ENCODE data around the gene TRPC4.

TRPC4 gene

DNA sequence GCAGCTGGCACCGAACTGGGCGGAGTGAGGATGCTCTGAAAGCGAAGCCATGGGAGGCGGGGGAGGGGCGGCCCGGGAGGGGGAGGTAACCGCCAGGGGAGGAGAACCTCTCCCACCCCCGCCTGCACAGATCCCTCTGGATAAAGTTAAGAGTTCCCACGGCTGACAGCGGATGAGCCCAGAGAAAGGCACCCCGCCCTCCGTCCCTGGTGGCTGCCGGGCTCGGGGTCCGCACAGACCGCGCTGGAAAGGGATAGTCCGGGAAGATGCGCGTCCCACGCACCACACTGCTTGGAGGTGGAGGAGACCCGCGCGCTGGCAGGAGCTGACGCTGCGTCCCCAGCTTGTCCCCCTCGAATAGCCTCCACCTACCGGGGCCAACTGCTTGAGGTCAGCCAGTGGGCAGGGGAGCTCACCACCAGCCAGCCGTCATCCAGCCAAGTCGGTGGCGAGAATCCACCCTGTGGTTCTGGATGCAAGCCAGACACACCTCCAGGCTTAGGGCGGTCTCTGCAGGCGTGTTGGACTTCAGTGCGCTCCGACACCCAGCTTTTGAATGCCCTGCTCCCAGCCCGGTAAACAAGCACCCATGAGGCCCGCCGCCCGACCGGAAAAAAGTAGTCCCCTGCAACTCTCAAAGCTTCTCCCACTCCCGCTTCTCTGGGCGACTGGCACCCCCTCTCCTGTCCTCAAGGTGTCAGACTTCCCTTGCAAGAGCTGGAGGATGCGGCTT lies at the start of gene TRPC4:
TRPC4 (minus strand) TSS at position 17 of the 733 bp plus-strand sequence. CDS start 86,439 bp downstream, outside the sequence.
- DNase-seq (ENCODE audit: low read depth in 2 of 2), result no peak

DNA sequence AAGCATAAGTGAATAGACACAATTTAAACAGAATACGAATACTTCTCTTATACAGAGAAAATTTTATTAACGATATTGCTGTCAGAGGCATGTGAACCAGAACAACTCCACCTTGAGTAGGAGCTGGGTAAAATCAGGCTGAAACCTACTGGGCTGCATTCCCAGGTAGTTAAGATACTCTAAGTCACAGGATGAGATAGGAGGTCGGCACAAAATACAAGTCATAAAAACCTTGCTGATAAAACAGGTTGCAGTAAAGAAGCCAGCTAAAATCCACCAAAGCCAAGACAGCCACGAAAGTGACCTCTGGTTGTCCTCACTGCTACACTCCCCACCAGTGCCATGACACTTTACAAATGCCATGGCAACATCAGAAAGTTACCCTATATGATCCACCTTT lies 49.2 kb upstream of the TRPC4 start:
- DNase-seq (ENCODE audit: low read depth in 2 of 2), result no peak

DNA sequence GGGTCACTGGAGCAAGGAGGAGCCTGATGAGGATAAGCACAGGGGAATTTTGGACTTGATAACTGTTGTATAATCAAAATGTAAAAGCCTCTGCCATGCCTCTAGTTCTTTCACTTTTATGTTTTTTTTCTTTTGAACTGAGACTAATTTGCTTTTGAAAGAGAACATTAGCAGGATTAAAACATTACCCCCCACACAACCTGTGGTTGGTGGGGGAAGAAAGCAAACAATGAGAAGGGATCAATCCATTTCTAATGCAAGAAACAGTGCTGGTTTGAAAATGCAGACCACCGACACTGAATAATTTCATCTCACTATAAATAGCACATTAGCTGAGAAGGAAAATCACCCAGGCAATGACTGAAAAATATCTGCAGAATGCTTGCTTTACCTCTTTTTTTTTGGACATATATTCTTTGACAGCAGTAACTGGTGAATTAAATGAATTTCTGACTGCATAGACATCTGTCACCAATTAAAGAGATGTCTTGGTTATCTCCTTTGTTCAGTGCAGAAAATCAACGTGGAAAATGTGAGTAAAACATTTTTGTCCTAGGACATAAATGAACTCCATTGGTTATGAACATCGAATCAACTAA lies 48.6 kb upstream of the TRPC4 start:
- no peak for DNase-seq (ENCODE audit: low read depth in 2 of 2)

DNA sequence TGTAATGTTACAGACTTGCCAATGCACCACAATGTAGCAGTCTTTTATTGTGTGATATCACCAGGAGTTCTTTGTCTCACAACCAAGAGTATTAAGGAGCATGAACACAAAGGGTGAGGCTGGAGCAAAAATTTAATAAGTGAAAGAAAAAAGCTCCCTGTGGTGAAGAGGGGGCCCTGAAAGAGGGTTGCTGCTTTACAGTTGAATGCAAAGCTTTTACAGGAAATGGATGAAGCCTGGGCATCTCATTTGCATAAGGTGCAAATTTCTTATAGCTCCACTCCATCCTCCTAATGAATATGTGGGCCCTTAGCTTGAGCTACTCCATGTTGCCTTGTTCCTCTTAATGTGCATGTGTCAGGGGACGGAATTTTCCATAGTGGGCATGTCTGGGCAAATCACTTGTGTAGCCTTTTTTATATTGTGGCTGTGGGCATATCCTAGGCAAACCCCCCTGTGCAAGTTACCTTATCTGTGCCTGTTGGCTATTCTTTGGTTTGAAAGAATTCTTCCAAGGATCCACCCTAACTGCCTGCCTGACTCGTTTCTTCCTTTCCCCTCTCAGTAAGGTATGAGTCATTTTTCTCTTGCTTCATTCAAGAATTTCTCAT lies 45.3 kb upstream of the TRPC4 start:
- DNase-seq (ENCODE audit: low read depth in 2 of 2), result no peak

DNA sequence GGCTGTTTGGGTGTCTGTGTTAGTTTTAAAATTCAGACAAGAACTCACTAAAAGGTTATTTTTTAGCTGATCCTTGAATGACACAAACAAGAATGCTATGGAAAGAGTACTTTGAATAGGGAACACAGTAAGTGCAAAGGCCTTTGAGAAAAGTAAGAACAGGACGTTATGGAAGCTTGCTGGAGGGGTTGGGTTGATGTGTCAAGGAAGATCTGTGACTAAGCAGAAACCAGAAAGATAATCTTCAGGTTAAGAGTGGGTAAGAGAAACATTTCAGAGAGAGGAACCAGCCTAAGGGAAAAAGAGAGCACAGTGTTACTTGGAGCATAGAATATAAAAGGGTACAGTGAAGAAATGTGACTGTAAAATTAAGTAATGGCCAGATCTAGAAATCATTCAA lies 41.2 kb upstream of the TRPC4 start:
- no peak for DNase-seq (ENCODE audit: low read depth in 2 of 2)

DNA sequence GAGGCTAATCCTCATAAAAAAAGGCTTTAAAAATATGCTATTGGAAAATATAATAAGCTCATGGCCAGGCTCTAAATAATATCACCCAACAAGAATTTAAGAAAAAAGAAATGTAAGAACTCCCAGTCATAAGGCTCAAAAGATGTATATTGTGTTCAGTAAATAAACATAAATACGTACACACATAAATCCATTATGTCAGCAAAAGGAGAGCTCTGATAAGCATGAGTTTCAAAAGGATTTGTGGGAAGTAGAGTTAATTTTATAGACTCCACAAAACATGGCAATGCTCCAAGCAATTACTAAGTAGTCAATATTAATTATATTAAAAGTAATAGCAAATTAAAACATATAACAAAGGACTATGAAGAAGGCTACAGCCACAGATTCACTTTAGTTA lies 37.3 kb upstream of the TRPC4 start:
- DNase-seq (ENCODE audit: low read depth in 2 of 2), result no peak

DNA sequence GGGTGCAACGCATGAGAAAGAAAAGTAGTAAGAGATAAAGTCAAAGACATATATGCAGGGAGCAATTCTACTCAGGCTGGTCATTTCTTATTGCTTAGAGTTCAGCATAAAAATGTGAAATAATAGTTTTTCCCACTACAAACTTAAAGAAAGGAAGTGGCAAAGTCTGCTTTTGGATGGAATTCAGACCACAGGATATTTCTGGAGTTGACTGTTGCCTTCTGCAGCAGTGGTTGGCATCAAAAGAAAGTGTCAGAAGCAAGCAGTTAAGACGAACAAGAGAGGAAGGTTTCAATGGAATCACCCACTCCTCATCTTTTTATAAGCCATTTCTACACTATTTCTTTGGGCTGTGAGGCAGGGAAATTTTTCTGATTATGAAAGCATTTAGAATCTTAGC lies 36.2 kb upstream of the TRPC4 start:
- DNase-seq (ENCODE audit: low read depth in 2 of 2), result no peak

DNA sequence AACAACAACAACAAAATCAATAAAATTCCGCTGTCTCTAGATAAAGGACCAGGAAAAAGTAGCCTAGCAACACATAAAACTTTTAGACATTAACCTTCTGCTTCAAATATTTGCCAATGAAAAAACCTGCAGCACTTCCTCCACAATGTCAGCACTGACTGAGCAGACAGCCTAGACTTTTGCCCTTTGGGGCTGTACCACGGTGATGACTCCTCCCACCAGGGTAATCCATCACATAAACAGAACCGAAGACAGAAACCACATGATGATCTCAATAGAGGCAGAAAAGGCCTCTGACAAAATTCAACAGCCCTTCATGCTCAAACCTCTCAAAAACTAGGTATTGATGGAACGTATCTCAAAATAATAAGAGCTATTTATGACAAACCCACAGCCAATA lies 30.2 kb upstream of the TRPC4 start:
- no peak for DNase-seq (ENCODE audit: low read depth in 2 of 2)

DNA sequence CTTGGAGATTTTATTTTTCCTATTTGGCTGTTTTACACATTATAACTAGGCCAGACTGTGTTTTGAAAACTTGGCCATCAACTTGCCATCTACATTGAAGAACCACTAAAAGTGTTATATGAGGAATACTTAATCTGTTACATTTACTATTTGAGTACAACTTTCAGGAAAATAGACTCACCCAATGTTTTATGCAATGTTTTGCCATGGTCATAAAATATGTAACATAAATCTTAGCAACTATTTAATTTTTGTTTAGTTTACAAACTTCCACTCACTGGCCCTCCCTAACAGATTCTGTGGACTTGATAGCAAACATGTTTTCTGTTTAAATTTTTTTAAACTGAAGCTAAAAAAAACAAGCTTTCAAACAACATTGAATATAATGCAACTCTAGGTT lies 23.7 kb upstream of the TRPC4 start:
- no peak for DNase-seq (ENCODE audit: low read depth in 2 of 2)

DNA sequence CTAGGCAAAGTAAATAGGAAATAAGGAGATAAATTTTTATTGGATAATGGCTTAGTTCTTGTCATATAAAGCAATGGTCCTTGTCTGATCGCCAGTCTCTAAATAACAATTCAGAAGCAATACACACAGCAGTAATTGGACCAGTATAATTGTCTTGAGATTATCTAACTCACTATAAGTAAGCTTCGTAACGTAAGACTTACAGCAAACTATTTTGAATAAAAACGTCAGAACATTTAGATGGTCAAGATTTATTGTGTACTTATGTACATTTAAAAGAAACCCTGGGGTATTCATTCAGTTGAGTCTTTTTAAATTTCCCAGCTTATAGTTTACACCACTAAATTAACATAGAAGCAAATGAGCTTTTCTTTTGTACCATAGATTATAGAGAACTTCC lies 20.2 kb upstream of the TRPC4 start:
- no peak for DNase-seq (ENCODE audit: low read depth in 2 of 2)

DNA sequence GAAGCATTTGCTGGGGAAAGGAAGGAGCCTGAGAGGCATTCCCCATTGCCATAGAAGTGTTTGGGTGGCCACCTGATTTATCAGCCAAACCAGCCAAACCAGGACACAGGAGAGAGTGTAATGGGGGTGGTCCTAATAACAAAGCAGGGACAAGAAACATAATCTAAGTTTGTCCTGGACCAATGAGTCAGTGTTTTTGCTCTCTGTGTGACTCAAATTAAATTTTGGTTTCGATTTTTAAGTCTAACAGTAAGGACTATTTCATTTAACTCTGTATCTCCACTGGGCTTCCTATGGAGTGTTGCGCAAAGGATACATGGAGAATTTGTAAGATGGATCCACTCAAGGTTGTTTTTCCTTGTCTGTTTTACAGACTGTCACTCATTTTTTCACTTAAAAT lies 19.5 kb upstream of the TRPC4 start:
- no peak for DNase-seq (ENCODE audit: low read depth in 2 of 2)

DNA sequence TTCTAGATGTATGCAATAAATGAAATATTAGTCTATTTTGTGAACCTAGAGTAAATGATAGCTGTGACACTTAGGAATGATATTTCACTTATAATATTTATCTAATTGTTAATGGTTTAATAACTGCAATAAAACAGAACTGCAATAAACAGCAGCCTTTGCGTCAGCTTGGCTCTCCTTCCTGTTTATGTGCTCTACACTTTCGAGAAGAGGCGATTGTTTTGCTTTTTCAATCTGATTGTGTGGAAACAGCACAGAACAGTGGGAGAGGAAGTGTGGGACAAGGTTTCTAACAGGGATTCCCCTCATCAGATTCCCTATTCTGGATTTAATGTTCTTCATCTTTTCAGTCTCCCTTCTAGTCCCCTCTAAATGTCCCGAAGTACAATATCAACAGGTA lies 17.3 kb upstream of the TRPC4 start:
- DNase-seq (ENCODE audit: low read depth in 2 of 2), result no peak

DNA sequence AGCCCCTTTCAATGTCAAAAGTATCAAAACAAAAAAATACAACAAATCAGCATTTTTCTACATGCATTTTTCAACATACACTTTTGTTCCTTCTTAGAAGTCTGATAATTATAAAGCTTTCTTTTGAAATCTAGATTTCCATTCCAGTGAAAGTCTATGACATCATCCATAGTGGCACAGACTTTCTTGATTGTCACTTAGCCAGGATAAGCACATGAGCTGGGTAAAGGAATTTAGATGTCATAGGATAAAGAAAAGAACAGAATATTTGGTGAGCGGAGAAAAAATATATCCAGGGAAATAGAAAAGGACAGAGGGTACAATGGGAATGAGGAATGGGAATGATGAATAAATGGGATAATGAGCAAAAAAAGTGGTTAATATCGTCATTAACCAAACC lies 15.1 kb upstream of the TRPC4 start:
- DNase-seq (ENCODE audit: low read depth in 2 of 2), result no peak

DNA sequence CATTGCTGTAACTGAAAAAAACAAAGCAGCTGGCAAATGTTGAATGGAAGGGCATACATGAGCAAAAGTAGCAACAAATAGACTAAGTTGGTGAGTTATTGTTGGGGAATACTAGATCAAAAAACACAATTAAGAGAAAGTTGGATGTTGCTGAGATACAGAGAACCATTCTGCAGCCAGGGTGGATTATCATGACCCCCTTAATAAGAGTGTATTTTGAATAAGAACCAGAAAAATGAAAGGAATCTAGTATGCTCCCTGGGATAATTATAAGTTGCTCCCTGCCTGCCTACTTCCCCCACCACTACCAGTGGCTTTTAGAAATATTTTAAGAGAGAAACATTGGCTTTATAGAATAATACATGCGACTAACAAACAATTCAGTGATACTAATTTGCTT lies 14.5 kb upstream of the TRPC4 start:
- no peak for DNase-seq (ENCODE audit: low read depth in 2 of 2)

DNA sequence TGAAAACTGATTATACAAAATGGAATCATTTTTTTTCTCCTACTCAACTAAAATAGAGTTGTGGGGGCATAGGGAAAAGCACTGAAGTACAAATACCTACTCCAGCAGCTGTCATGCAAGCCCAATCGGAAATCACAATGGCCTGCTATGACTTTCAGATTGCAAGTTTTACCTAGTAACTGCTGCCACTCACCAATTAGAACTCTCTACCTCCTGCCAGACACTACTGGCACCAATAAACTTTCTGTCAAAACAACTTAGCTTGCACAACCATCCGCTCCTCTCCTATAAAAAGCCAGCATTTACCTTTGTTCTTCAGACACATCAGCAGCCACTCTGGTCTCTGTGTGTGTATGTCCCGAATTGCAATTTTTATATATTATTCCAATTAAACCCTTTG lies 9.3 kb upstream of the TRPC4 start:
- no peak for DNase-seq (ENCODE audit: low read depth in 2 of 2)

DNA sequence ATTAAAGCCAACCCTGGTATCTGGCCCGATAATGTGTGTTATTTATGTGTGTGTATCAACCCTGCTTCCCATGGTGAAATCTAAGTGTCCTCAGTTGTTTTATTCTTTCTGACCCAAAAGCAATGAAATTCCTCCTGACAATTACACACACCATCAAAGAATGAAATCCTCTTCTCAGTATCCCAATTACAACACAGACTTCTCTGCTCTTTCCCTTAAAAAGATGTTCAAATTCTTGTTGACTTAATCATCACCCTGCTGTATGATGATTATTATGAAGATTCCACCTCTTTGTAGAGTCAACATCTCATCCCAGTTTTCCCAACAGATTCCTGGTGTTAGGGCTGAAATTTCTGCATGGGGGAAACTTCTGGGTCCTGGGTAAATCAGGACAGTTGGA lies 8.9 kb upstream of the TRPC4 start:
- DNase-seq (ENCODE audit: low read depth in 2 of 2), result no peak

DNA sequence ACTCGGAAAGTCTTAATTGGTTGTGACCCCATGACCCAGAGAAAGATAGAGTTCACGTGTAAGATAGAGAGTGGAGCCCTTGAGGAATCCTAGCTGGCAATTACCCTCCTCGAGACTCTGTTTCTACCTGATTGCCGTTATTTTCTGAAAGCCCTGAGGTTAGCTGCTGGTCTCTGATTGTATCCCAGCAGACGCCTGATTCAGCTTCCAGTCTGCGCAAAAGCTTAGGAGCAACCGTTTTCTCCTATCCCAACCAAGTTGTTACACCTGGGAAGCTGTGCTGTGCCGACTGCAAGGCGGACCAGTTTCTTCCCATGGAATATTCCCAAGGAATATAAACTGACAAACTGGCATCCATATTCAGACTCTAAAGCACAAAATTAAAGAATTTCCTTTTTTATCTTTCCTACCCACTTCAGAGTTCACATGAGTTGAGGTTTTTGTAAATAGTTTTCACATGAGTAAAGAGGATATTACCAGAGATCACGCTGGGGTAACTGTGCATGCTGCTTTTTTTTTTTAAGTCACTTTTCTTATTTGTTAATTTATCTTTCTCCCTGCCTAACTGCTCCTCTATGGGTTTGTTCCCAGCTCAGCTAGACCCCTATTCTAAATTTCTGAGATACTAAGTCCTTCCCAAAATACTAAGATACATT lies 1.5 kb upstream of the TRPC4 start:
- no peak for DNase-seq (ENCODE audit: low read depth in 2 of 2)

DNA sequence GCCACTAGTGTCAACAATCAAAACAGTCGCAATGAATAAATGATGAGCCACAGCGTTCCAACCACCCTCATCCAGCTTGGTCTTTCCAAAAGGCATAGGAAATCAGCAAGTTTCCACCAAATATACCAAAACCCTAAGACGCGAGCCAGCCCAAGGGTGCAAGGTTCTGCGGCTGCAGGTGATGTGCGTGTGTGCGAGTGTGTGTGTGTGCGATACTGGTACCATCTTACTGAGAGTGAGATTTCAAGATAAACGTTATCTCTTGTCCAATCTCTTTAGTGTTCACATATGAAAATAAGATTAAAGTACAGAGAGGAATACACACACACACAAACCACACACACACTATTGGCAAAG lies 895 bp upstream of the TRPC4 start:
- no peak for DNase-seq (ENCODE audit: low read depth in 2 of 2)

DNA sequence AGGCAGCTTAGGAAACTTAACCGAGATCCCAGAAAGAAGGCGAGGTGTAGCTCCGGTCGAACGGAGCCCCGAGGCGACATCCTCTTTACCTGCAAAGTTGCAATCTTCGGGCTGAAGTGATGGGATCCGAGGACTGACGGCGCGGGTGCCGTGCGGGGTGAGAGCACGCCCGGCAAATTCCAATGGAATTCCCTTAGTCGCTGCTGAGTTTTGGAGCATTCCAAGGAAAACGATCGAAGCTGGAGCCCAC lies 141 bp downstream of the TRPC4 start:
- DNase-seq (ENCODE audit: low read depth in 2 of 2), result no peak

DNA sequence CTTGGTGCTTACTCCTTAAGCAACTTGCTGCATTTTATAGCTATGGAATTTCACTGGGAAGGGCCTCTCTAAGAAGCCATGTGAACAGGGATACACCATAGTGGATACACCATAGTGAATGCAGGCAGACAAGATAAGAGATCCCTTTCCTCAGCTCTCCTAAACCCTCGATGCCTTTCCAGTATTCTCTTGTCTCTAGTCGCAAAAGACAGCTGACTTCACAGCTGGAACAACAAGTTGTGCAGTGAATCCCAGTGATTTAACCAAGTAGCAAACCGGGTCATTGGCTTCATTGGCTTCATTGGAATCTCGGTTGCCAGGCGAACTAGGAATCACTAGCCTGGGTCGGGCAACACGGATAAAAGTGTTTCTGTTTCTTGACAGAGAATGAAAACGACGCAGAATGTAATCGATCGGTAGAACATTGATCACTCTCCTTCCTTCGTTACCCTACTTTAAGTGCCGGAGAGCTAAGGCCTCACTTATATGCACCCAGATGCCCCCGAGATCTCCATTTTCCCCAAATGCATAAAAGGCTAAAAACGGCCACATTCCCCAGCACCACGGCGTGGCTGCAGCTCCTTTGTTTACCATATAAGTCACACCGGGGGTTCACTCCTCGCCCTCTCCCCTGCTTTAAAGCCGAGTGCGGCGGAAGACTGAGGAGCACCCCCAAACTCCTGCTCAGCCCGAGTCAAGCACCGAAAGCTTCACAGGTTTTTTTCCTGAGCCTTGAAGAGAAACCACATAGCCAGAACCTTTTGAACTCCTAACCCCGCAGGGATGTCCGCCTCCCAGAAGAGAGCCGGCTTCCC lies 674 bp downstream of the TRPC4 start:
- DNase-seq (ENCODE audit: low read depth in 2 of 2), result no peak

DNA sequence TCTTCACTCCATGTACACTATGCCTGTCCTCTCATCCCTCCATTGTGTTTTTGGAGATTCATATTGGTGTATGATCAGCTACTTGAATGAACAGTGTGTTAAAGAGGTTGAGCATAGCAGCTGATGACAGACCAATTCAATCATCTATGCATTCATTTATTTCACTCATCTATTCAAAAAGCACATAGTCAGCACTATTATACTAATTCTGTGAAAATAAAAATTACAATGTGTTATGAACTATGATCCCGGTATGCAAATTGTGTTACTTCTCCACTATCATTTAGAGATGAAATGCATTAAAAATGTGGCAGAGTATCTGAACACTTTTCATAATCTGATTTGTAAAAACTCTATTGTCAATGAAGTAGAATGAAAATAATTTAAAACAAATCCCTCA lies 5.9 kb downstream of the TRPC4 start:
- DNase-seq (ENCODE audit: low read depth in 2 of 2), result no peak

DNA sequence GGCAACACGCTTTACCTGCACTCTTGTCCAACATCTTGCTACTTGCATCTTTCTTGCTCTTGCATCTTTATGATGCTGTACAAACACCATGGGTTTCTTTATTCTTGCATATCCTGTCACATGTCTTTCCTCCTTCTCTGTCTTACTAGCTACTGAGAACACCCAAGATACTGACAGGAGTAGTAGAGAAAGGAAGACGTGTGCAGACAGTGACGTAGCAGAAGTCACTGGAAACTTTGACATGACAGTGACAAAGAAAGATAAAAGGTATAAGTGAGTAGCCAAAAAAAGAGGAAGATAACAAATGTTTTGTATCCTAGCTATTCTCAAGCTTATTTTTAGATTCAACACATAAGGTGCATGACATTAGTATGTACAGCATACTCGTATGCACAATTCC lies 34.2 kb downstream of the TRPC4 start:
- DNase-seq (ENCODE audit: low read depth in 2 of 2), result no peak

DNA sequence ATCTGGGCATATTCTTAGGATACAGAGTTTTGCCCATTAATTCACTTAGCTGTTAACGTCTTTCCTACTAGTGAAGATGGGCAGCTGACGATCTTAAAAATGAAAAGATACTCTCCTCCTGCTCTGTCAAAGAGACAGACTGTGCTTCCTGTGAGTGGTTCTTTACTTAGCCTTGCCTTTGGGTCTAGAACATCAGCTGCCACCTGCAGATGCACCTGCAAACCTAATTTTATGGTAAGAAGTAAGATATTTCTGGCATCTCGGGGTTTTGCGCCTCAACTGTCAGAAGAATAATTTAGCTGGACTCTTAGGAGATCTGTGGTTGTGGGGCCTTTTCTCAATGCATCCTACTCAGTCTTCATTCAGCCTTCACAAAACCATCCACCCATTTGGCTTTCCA lies 36.2 kb downstream of the TRPC4 start:
- no peak for DNase-seq (ENCODE audit: low read depth in 2 of 2)
